Skin of body (tissue), 2 donors: Measurements from ENCODE around the gene MAGIX. TPM values are rescaled to one million over a fixed set of nuclear protein-coding genes. Genes with fewer than 3 reads are reported as not detected.
A peak's percentile ranks its signal among the peaks of the same experiment; 100 is the strongest.
"Not testable (repeated sequence)": the region's sequence is repeated elsewhere in the genome, so short reads cannot be mapped to it uniquely, and the experiment has no call there.

Source experiments
- DNase-seq: peaks from one replicate; lab custom pipeline; 2025; lab: John Stamatoyannopoulos, UW
- total RNA-seq: library from RNA; depleted of rRNA; stranded (reverse); fragments of >200 nt; gene quantifications from one replicate; pipeline ENCODE4 v1.2.3, GENCODE V29; 2014

MAGIX gene
- 1.4 TPM for total RNA-seq

DNA sequence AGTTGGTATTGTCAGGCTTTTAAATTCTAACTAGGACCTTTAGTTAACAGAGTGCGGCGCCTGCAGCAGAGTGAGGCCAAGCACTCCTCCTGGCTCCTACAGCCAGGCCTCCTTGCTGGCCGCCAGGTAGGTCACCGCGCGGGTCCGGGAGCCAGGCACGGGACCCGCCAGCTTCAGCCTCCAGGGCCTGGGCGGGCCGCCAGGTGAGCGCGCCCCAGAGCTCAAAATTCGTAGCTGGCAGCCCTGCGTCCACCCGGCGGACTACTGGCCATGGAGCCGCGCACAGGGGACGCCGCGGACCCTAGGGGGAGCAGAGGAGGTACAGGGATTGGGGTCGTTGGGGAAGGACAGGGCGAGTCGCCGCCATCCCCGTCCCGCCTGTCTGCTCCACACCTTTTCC is at the start of gene MAGIX:
MAGIX (plus strand) TSS at position 139 of the 400 bp plus-strand sequence; CDS start at position 271, 132 bp downstream.
- no peak for DNase-seq

DNA sequence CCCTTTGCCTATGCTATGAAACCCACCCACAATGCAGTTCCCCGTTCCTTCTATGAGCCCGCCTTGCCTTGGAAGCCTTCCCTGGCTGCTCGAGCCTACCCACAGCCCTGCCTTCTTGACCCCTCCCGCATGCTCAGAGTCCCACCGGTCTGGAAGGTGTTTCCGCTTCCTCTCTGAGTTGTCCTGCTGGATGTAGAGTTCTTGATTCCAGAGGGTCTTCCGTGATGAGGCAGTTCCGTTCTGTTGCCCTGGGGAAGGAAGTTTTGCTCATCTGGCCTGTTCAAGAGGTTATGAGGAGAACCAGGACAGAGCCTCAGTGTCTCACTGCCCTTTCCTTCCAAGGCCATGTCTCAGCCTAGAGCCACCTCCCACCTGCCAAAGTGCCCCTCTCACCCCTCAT is 46.5 kb upstream of the MAGIX start:
- no peak for DNase-seq

DNA sequence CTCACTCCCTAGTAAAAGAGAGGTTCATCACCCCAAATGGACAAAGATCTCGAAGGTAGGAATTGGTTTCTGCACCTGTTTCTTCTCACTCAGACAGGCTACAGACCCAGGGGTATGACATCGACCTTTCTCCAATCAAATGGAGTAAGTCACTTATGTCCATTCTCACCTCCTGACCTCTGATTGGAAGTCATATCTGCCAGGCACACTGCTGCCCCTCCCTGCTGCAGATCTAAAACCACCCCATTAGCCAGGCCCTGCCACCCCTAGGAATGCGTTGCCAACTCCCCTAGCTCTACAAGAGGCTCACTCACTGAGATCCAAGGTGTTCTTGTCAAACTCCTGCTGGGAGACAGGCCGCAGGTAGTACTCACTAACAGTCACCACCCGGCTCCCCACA is 45.8 kb upstream of the MAGIX start:
- no peak for DNase-seq

DNA sequence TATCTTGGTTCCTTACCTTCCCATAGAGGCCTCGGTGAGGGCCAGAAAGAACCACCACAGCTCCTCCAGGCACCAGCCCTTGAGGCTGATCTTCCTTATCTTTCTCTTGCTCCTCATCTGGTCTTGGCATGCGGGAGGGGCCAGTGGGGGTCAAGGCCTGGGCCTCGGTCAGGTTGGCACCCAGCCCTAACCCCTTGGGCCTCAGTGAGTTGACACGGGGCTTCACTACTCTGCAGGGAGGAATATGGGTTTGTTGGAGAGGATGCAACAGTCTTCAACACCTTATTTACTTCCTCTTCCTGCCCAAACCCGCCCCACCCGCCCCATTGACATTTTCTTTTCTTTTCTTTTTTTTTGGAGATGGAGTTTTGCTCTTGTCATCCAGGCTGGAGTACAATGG is 45.0 kb upstream of the MAGIX start:
- DNase-seq = no peak

DNA sequence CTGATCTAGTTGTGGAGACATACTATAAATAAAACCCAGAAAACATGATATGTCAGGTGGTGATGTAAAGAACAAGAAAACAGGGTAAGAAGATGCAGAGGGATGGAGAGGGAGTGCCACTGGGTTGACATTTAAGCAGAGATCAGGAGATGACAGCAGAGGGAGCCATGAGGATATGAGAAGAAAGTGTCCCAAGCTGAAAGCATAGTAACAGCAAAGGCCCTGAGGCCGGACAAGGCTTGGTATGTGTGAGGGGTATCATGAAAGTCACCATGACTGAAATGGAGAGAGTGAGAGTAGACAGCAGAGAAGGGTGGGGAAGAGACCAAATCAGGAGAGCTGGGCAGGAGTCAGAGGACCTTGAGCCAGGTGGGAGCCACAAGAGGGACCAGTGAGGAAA is 42.5 kb upstream of the MAGIX start:
- no peak for DNase-seq

DNA sequence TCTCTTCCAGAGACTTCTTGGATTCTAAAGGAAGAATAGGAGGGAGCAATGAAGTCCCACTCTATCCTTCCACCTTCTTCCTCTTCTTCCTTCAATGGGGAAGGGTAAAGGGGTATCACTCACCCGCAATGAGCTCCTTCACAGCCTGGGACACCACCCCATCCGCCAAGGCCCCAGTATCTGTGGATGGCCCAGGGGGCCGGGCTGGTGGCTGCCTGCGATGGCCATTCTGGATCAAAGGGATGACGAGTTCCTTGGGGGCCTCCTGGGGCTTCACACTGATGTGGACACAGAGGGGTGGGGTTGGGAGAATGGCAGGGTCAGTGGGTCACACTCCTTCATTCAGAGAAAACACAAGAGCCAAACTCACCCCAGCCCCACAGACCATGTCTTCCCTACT is 40.1 kb upstream of the MAGIX start:
- DNase-seq = no peak

DNA sequence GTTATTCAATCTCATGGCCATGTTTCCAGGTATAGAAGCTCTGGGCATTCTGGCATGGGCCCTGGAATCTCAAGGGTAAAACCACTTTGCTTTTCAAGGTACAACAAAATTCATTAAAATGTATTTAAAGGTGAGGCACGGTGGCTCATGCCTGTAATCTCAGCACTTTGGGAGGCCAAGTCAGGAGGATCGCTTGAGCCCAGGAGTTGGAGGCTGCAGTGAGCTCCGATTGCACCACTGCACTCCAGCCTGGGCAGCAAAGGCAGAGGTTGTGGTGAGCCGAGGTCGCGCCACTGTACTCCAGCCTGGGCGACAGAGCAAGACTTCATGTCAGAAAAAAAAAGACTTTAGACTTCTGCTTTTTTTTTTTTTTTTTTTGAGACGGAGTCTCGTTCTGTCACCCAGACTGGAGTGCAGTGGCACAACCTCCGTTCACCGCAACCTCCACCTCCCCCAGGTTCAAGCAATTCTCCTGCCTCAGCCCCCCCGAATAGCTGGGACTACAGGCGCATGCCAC is 34.8 kb upstream of the MAGIX start:
- not testable (repeated sequence) for DNase-seq

DNA sequence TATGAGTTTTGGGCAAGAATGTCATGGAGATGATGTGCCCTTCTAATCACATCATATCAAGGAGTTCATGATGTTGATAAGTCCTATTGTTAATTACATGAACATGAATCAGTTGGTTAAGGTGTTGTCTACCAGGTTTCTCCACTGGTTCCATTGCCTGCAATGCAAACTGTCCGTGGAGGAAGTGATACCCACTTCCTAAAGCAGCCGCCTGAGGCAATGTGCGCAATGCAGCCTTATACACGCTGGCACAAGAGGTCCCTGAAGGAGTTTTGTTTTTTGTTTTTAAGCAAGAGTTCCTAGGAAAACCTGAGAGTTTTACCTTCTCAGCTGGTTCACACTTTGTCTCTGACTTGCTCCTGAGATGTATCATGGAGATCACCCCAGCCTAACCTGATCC is 33.1 kb upstream of the MAGIX start:
- no peak for DNase-seq

DNA sequence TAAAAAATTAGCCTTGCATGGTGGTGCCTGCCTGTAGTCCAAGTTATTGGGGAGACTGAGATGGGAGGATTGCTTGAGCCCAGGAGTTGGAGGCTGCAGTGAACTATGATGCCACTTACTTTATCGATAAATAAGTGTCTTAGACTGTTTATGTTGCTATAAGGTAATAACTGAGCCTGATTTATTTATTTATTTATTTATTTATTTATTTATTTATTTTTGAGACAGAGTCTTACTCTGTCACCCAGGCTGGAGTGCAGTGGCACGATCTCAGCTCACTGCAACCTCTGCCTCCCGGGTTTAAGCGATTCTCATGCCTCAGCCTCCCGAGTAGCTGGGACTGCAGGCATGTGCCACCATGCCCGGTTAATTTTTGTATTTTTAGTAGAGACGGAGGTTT is 30.3 kb upstream of the MAGIX start:
- DNase-seq = not testable (repeated sequence)

DNA sequence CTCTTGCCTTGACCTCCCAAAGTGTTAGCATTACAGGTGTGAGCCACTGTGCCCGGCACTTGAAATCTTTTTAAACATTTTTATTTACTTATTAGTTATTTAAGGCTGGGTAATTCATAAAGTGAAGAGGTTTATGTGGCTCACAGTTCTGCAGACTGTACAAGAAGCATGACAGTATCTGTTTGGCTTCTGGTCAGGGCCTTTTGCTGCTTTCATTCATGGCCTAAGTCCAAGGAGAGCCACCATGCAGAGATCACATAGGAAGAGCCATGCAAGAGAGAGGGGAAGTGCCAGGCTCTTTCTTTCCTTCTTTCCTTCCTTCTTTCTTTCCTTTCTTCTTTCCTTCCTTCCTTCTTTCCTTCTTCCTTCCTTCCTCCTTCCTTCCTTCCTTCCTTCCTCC is 28.8 kb upstream of the MAGIX start:
- DNase-seq = no peak

DNA sequence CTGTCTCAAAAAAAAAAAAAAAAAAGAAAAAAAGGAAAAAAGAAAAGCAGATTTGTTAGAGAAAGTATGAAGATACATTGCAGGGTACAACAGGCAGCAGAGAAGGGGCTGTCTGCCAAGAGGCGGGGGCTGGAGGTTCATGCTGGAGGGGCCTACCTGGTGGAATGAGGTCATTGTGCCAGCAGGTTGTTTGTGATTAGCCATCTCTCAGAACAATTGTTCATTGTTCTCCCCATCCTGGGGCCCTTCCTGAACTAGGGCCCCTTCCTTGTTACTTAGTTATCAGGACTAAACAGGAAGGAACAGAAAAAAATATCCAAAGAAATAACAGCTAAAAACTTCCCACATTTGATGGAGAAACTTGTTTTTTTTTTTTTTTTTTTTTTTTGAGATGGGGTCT is 25.1 kb upstream of the MAGIX start:
- no peak for DNase-seq

DNA sequence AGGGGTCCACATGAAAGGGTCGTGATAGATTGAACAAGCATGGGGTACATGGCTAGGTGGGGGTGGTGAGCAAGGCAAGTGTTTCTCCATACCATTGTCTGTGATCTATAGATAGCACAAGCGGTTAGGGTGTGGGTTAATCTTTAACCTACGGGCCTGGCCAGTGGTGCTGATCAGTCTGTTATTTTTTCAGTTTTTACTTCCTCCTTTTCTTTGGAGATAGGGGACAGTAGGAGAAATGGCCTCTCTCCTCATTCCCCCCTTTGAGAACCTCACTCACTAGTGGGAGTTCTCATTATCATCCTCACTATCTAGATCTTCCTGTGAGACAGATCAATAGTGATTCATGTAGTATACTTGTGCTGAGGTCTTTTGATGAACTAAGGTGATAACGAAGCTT is 22.8 kb upstream of the MAGIX start:
- no peak for DNase-seq

DNA sequence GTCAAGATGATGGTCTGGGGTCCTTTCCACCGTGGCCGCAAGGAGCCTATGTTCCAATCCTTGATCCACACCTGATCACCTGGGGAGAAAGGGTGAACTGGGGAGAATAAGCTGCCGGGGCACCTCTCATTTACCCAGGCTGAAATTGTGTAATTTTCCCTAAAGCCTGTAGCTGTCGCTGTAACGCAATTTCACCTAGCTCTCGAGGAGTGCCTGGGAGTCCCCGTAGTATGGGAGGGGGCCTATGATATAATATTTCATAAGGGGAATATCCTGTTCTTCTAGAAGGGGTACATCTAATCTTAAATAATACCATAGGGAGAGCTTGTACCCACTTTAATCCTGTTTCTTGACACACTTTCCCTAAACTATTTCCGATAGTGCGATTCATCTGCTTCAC is 20.3 kb upstream of the MAGIX start:
- DNase-seq = not testable (repeated sequence)

DNA sequence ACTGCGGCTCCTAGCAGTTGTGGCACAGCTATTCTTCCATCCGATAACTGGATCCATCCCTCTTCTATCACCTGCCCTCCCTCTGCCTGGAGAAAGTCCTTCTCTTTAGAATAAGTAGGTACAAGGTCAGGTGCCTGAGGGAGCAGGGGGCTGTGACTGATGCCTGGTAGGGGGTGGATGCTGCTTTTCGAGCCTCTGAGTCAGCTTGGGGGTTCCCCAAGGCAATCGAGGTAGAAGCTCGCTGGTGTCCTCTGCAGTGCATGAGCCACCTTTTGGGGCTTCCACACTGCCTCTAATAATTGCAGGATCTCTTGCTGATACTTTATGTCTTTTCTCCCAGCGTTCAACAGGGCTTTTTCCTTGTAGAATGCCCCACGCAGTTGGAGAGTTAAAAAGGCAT is 19.4 kb upstream of the MAGIX start:
- DNase-seq = not testable (repeated sequence)

DNA sequence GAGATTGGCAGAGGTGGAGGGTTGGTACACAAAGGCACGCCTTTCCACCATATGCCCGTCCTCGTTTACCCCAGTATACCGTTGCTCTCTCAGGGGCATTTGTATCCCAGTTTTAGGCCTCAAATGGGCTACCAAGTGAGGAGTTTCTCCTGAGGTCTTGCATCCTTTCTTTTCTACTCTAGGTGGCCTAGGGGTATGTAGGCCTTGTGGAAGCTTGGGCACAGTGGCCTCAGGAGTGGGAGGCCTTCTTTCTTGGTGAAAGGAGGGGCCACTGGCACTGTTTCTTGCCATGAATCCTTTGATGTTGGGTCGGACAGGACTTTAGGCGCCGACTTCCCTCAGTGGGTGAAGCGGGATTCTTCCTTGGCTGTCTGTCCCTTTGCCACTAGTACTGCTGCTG is 15.3 kb upstream of the MAGIX start:
- no peak for DNase-seq

DNA sequence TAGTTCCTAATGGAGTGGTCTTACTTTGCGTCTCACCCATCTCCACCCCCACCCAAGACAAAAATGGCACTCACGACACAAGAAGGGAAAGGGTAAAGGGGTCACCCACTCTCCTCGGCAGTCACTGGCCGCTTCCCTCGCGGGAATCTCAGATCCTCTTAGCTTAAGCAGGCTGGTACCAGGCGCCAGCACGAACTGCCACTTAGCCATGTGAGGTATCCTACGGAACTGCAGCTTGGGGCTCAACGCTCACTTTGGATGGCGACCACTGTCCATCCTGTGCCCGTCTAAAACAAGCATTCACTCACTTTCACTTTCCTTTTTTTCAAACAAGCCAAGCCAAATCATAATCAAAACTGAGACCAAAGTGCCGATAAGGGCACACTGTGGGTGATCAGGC is 14.6 kb upstream of the MAGIX start:
- DNase-seq = no peak

DNA sequence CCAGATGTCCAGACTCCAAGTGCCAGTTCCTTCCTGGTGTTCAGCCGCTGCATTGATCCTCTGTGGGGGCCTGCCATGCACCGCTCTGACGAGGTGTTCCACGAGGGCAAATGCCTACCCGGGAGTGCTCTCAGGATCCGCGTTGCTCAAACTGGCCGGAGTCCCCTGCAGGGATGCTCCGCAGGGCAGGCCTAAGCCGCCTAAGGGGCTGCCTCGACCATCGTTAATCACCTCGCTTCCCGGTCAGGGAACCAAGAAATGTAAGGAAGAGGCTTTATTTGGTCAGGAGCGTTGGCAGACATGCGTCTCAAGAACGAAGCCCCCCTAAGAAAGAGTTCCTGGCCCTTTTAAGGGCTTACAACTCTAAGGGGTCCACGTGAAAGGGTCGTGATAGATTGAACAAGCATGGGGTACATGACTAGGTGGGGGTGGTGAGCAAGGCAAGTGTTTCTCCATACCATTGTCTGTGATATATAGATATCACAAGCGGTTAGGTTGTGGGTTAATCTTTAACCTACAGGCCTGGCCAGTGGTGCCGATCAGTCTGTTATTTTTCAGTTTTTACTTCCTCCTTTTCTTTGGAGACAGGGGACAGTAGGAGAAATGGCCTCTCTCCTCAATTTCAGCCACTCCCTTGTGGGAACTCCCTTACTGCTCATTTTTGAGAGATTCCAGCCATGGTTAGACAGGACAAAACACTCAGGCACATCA is 14.0 kb upstream of the MAGIX start:
- DNase-seq = not testable (repeated sequence)

DNA sequence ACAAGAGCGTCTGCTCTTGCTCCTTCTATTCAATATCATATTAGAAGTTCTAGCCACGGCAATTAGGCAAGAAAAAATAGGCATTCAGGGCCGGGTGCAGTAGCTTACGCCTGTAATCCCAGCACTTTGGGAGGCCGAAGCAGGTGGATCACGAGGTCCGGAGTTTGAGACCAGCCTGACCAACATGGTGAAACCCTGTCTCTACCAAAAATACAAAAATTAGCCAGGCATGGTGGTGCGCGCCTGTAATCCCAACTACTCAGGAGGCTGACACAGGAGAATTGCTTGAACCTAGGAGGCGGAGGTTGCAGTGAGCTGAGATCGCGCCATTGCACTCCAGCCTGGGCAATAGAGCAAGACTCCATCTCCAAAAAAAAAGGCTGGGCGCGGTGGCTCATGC is 13.3 kb upstream of the MAGIX start:
- not testable (repeated sequence) for DNase-seq

DNA sequence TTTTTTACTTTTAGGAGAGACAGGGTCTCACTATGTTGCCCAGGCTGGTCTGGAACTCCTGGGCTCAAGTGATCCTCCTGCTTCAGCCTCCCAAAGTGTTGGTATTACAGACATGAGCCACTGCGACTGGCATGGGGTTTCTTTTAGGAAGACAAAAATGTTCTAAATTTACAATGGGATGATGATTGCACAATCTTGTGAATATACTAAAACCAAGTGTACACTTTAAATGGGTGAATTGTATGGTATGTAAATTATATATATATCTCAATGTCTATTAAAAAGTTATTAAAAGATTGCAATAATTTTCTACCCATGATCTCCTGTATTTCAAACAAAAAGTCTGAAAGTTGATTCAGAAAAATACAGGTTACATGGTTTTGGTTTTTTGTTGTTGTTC is 9.1 kb upstream of the MAGIX start:
- DNase-seq = no peak

DNA sequence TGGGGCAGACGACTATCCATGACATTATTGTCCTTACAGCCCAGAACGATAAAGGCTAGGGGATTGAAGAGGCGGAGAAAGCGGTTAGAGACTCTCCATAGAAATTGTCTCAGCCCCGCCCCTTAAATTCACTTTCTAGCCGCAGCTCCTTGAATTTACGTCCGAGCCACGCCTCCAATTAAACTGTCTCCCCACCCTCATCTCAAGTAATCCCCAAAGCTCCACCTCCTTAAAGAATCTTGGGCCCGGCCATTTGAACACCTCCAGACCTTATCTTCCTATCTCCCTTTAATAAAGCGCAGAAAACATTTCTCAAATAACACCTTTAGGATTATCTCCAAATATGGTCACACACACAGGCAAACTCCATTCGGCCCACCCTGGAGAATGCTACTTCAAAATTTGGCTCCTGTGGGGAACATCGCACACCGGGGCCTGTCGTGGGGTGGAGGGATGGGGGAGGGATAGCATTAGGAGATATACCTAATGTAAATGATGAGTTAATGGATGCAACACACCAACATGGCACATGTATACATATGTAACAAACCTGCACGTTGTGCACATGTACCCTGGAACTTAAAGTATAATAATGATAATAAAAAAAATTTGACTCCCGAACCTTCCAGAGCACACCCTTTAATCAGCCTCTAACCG is 7.2 kb upstream of the MAGIX start:
- peak; percentile 53 for DNase-seq

DNA sequence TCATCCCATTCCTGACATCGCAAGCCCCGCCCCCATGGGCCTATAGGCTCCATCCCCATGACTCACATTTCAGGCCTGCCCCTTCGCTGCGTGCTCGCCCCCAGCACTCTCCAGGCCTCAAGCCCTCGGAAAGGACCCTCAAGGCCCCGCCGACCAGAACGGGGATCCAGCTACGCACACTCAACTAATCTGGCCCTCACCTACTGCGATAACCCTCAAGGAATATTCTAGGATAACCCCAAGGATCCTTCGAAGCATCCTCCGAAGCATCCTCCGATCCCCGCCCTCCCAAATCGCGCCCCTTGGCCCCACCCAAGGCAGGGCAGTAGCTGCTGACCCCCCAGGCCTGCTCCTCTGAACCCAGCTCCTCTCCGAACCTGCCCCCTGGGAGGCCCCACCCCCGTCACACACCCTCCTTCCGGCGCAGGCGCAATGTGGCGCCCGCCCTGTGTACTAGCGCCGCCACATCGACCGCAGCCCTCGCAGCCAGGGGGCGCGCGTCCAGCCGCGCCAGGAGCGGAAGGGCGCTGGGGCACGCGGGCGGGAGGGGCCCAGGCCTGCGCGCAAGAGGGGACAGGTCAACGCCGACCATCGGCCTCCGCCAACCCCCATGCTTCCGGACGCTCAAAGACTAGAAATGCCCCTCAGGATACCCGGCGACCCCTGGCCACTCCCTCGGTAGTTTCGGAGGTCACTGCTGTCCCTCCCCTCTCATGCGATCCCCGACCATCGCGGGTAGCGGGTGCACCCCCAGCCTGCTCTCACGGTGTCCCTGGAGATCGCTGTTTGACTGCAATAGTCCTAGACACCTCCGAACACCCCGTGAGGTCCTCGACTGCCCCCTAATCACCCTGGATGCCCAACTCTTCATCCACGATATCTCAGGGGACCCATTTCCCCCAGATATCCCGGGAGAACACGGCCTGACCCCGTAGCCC is 6.4 kb upstream of the MAGIX start:
- peak; percentile 74 for DNase-seq

DNA sequence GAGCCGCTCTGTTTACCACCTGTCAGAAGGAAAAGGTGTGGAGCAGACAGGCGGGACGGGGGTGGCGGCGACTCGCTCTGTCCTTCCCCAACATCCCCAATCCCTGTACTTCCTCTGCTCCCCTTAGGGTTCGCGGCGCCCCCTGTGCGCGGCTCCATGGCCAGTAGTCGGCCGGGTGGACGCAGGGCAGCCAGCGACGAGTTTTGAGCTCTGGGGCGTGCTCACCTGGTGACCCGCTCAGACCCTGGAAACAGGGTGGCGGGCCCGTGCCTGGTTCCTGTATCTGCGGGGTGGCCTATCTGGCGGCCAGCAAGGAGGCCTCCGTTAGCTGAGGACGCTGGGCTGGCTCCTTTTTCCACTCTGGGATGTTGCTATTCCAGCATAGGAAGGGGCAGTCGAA is 5.4 kb upstream of the MAGIX start:
- DNase-seq = no peak
